Kidney (tissue), 22 donors: Measurements from ENCODE around the gene C1orf122. TPM values are rescaled to one million over a fixed set of nuclear protein-coding genes. Genes with fewer than 3 reads are reported as not detected.
A peak's percentile ranks its signal among the peaks of the same experiment; 100 is the strongest.

Experiments used
- DNase-seq, 5 donors: peaks; one replicate each; pipeline ENCODE4 v3.0.0-alpha.2; 2013 to 2020
- FAIRE-seq: peaks from 2 replicates; lab custom pipeline; 2012; peaks lifted over from hg19 to GRCh38; lab: Jason Lieb, UNC
- H3K27ac ChIP-seq, 2 donors: one replicate each; pipeline ENCODE4 v1.7.0; 2013; ENCODE audit warnings: low read depth in 2 of 2, low read length in 2 of 2, inconsistent platforms in 1 of 2
- H3K27me3 ChIP-seq: one replicate; pipeline ENCODE4 v1.7.1; 2013; ENCODE audit warnings: low read length, inconsistent platforms; ENCODE audit not compliant: control insufficient read depth, insufficient read depth
- H3K36me3 ChIP-seq, 3 donors: one replicate each; pipeline versions ENCODE4 v1.7.0 to v1.7.1; 2013; ENCODE audit warnings: low read length in 3 of 3, control low read depth in 1 of 3, inconsistent platforms in 1 of 3; ENCODE audit not compliant: insufficient read depth in 3 of 3, control insufficient read depth in 2 of 3
- H3K4me1 ChIP-seq, 3 donors: one replicate each; pipeline versions ENCODE4 v1.7.0 to v1.7.1; 2013; ENCODE audit warnings: low read length in 3 of 3, inconsistent platforms in 1 of 3, low read depth in 1 of 3; ENCODE audit not compliant: control insufficient read depth in 2 of 3, insufficient read depth in 2 of 3
- H3K4me3 ChIP-seq, 3 donors: one replicate each; pipeline versions ENCODE4 v1.7.0 to v1.8.1; 2013; ENCODE audit warnings: low read length in 3 of 3, control low read depth in 1 of 3, inconsistent platforms in 1 of 3
- H3K9ac ChIP-seq, 3 donors: one replicate each; pipeline versions ENCODE4 v1.7.0 to v1.7.1; 2013; ENCODE audit warnings: low read length in 3 of 3, control low read depth in 1 of 3, inconsistent platforms in 1 of 3
- H3K9me3 ChIP-seq, 3 donors: one replicate each; pipeline versions ENCODE4 v1.7.0 to v1.7.1; 2013; ENCODE audit warnings: low read length in 3 of 3, control low read depth in 1 of 3, inconsistent platforms in 1 of 3; ENCODE audit not compliant: control insufficient read depth in 2 of 3, insufficient read depth in 1 of 3
- intact Hi-C: fragments of 100-400 bp; cut with DNase I; formaldehyde crosslinking; loops from one replicate; pipeline ENCODE4 v1.11.1; 2022
- long read RNA-seq, 10 donors: library from polyadenylated mRNA in 1 of 10; unstranded in 1 of 10; transcript quantifications; one replicate each; pipeline ENCODE4 v2.0.0 and lab custom pipeline, GENCODE V29; 2021 to 2026
- polyA plus RNA-seq: library from polyadenylated mRNA; stranded (reverse); fragments of 350-450 nt; fragmentation: Illumina TruSeq; extraction: RNeasy Lipid Tissue Mini Kit (QIAGEN cat#74804); gene quantifications from one replicate; pipeline ENCODE4 v1.2.3, GENCODE V29; 2014; ENCODE audit warnings: low read depth, low replicate concordance; ENCODE audit not compliant: insufficient read depth
- total RNA-seq: library from RNA; stranded (reverse); fragmentation: NEBNext Ultra II Directional; extraction: Animal tissue kit (Norgen Biotek cat#: 25700); gene quantifications from one replicate; pipeline ENCODE4 v1.2.1, GENCODE V29; 2021
- TF ChIP-seq, protein P1 (sequence below): IDR thresholded peaks from 3 replicates; pipeline ENCODE4 v1.5.1; 2012; ENCODE audit warnings: mild to moderate bottlenecking, moderate library complexity, borderline replicate concordance; ENCODE audit not compliant: insufficient read depth; ENCODE audit errors: extremely low read depth
- donor health status: control.
- donor health status: control.
- donor health status: control.
- donor health status: control.
- donor health status: control.
- donor health status: DM: yes; HTN: yes; CAD: no.
- donor health status: Normal renal cell carcinoma (clear cell type).

The C1orf122 gene
- total RNA-seq = 37.2 TPM
- polyA plus RNA-seq = 147 TPM
- long read RNA-seq, donor 1, transcript C1orf122-202 (2 exons, 2,229 nt) = minor isoform, 14 of 40 reads
- long read RNA-seq, donor 1, transcript C1orf122-204 (3 exons, 1,234 nt) = major isoform, 16 of 40 reads
- long read RNA-seq, donor 1, transcript C1orf122-201 (3 exons, 973 nt) = minor isoform, 10 of 40 reads
- long read RNA-seq, donor 1, partial matches to known transcripts = 0 of 40 reads
- long read RNA-seq, donor 1, other reads (novel, unspliced or antisense) = 0 of 40 reads
- long read RNA-seq, donor 2, transcript C1orf122-201 (3 exons, 973 nt) = minor isoform, 5 of 20 reads
- long read RNA-seq, donor 2, transcript C1orf122-204 (3 exons, 1,234 nt) = major isoform, 9 of 20 reads
- long read RNA-seq, donor 2, transcript C1orf122-202 (2 exons, 2,229 nt) = minor isoform, 6 of 20 reads
- long read RNA-seq, donor 2, partial matches to known transcripts = 0 of 20 reads
- long read RNA-seq, donor 2, other reads (novel, unspliced or antisense) = 0 of 20 reads
- long read RNA-seq, donor 3, transcript C1orf122-204 (3 exons, 1,234 nt) = major isoform, 12 of 33 reads
- long read RNA-seq, donor 3, transcript C1orf122-202 (2 exons, 2,229 nt) = major isoform, 12 of 33 reads
- long read RNA-seq, donor 3, transcript C1orf122-201 (3 exons, 973 nt) = minor isoform, 9 of 33 reads
- long read RNA-seq, donor 3, partial matches to known transcripts = 0 of 33 reads
- long read RNA-seq, donor 3, other reads (novel, unspliced or antisense) = 0 of 33 reads
- long read RNA-seq, donor 4, transcript C1orf122-204 (3 exons, 1,234 nt) = minor isoform, 7 of 24 reads
- long read RNA-seq, donor 4, transcript C1orf122-202 (2 exons, 2,229 nt) = minor isoform, 5 of 24 reads
- long read RNA-seq, donor 4, transcript C1orf122-201 (3 exons, 973 nt) = major isoform, 12 of 24 reads
- long read RNA-seq, donor 4, partial matches to known transcripts = 0 of 24 reads
- long read RNA-seq, donor 4, other reads (novel, unspliced or antisense) = 0 of 24 reads
- long read RNA-seq, donor 5, partial matches to known transcripts = 0 of 3 reads
- long read RNA-seq, donor 5, other reads (novel, unspliced or antisense) = 0 of 3 reads
- long read RNA-seq, donor 6, transcript C1orf122-202 (2 exons, 2,229 nt) = minor isoform, 12 of 52 reads
- long read RNA-seq, donor 6, transcript C1orf122-201 (3 exons, 973 nt) = minor isoform, 11 of 52 reads
- long read RNA-seq, donor 6, transcript C1orf122-204 (3 exons, 1,234 nt) = major isoform, 18 of 52 reads
- long read RNA-seq, donor 6, partial matches to known transcripts = 11 of 52 reads
- long read RNA-seq, donor 6, other reads (novel, unspliced or antisense) = 0 of 52 reads
- long read RNA-seq, donor 7, transcript C1orf122-201 (3 exons, 973 nt) = minor isoform, 8 of 39 reads
- long read RNA-seq, donor 7, transcript C1orf122-202 (2 exons, 2,229 nt) = minor isoform, 9 of 39 reads
- long read RNA-seq, donor 7, transcript C1orf122-204 (3 exons, 1,234 nt) = major isoform, 21 of 39 reads
- long read RNA-seq, donor 7, partial matches to known transcripts = 1 of 39 reads
- long read RNA-seq, donor 7, other reads (novel, unspliced or antisense) = 0 of 39 reads
- long read RNA-seq, donor 8, transcript C1orf122-204 (3 exons, 1,234 nt) = major isoform, 19 of 43 reads
- long read RNA-seq, donor 8, transcript C1orf122-202 (2 exons, 2,229 nt) = minor isoform, 12 of 43 reads
- long read RNA-seq, donor 8, transcript C1orf122-201 (3 exons, 973 nt) = minor isoform, 12 of 43 reads
- long read RNA-seq, donor 8, partial matches to known transcripts = 0 of 43 reads
- long read RNA-seq, donor 8, other reads (novel, unspliced or antisense) = 0 of 43 reads
- long read RNA-seq, donor 9, transcript C1orf122-202 (2 exons, 2,229 nt) = major isoform, 14 of 35 reads
- long read RNA-seq, donor 9, transcript C1orf122-201 (3 exons, 973 nt) = minor isoform, 10 of 35 reads
- long read RNA-seq, donor 9, transcript C1orf122-204 (3 exons, 1,234 nt) = minor isoform, 11 of 35 reads
- long read RNA-seq, donor 9, partial matches to known transcripts = 0 of 35 reads
- long read RNA-seq, donor 9, other reads (novel, unspliced or antisense) = 0 of 35 reads
- long read RNA-seq, donor 10, transcript C1orf122-202 (2 exons, 2,229 nt) = major isoform, 12 of 38 reads
- long read RNA-seq, donor 10, transcript C1orf122-201 (3 exons, 973 nt) = minor isoform, 9 of 38 reads
- long read RNA-seq, donor 10, transcript C1orf122-204 (3 exons, 1,234 nt) = major isoform, 12 of 38 reads
- long read RNA-seq, donor 10, partial matches to known transcripts = 5 of 38 reads
- long read RNA-seq, donor 10, other reads (novel, unspliced or antisense) = 0 of 38 reads

DNA sequence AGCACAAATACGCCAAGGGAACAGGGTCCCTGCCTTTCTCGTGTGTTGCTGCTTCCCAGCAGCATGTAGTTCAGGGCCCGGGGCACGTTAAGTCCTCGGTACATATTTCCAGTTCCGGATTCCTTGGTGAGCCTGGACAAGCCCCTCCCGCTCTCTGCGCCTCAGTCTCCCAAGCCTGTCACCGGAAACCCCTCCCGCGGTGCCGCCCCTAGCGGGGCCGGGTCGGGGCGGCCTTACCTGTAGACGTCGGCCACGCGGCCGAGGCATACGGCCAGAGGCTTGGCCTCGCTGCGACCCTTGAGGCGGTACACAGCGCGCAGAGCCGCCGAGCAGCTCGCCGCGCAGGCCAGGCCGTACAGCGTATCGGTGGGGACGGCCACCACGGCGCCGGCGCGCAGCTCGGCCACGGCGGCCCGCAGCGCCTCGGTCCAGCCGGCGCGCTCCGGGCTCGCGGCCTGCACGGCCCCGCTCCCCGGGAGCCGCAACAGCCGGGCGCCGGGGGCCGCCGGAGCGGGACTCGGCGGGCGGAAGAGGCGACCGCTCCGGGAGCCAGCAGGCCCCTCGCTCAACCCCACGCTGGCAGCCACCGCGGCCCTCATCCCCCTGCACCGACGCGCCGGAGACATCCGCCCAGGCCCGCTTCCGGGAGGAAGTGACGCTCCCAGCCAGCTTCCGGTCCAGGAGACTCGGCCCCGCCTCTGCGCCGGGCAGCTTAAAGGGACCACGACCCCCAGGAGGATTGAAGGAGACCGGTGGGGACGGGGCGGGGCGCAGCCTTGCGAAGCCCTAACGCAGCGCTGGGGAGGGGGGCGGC lies at the start of gene C1orf122, which contains the start of gene YRDC:
C1orf122 (plus strand) TSS at position 236 of the 814 bp plus-strand sequence. CDS start 615 bp downstream, outside the sequence.
YRDC (minus strand) TSS at position 654 of the 814 bp plus-strand sequence; CDS start at position 626, 28 bp downstream.
- TF ChIP-seq, protein P1, sequence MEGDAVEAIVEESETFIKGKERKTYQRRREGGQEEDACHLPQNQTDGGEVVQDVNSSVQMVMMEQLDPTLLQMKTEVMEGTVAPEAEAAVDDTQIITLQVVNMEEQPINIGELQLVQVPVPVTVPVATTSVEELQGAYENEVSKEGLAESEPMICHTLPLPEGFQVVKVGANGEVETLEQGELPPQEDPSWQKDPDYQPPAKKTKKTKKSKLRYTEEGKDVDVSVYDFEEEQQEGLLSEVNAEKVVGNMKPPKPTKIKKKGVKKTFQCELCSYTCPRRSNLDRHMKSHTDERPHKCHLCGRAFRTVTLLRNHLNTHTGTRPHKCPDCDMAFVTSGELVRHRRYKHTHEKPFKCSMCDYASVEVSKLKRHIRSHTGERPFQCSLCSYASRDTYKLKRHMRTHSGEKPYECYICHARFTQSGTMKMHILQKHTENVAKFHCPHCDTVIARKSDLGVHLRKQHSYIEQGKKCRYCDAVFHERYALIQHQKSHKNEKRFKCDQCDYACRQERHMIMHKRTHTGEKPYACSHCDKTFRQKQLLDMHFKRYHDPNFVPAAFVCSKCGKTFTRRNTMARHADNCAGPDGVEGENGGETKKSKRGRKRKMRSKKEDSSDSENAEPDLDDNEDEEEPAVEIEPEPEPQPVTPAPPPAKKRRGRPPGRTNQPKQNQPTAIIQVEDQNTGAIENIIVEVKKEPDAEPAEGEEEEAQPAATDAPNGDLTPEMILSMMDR = no peak
- Histone ChIP-seq H3K9me3 (no peaks in the 10 kb centered on the region), H3K9ac (peak within 1 kb of the TSS; percentile 62 to 79 (median 71)), H3K27me3 (no peaks in the 10 kb centered on the region), H3K4me3 (peak within 1 kb of the TSS; percentile 82 to 92 (median 88)), H3K4me1 (peaks cover 0 to 17% (median 15%) of the 10 kb centered on the region in 3 donors), H3K27ac (peak within 1 kb of the TSS; percentile 75 to 92), H3K36me3 (peaks cover 2 to 28% (median 24%) of the 10 kb centered on the region in 3 donors)
- intact Hi-C loops = no loop called here
- DNase-seq (peak; percentile 96 to 98 (median 97)), FAIRE-seq (no peak)

DNA sequence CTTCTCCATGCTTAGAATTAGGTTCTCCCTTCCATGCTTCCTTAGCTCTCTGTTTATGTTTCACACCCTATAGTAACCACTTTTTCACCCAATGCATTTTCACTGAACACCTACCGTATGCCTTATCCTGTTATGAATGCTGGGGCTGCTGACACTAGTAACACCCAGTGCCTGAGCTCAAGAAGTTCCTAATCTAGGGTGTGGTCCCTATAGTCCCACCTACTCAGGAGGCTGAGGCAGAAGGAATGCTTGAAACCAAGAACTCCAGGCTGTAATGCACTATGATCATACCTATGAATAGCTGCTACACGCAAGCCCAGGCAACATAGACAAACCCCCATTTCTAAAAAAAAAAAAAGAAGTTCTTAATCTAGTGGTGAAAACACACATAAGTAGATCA lies 48.1 kb upstream of the C1orf122 start:
- Histone ChIP-seq H3K27me3 (peaks cover 8% of the 10 kb centered on the region), H3K4me1 (no peaks in the 10 kb centered on the region), H3K9ac (no peak overlapping the region), H3K36me3 (no peaks in the 10 kb centered on the region), H3K4me3 (no peak overlapping the region), H3K9me3 (no peaks in the 10 kb centered on the region), H3K27ac (no peak overlapping the region)
- intact Hi-C loops = no loop called here
- no peak for DNase-seq
- TF ChIP-seq, protein P1 = no peak
- FAIRE-seq = no peak
